MV-4-11 (cell line): ENCODE data around the gene ZDHHC24.

ENCODE experiments used
- DNase-seq: peaks from one replicate; lab custom pipeline; 2025; lab: John Stamatoyannopoulos, UW

ZDHHC24 gene

GRCh38 chr11:66497206-66497605, 48.6 kb downstream of the ZDHHC24 start:
- no peak for DNase-seq

GRCh38 chr11:66495401-66495854, 50.4 kb downstream of the ZDHHC24 start:
- DNase-seq: no peak

GRCh38 chr11:66494935-66495334, 50.9 kb downstream of the ZDHHC24 start:
- no peak for DNase-seq

- DNase-seq: no peak
Measured at GRCh38 chr11:66494458-66494857, 51.4 kb downstream of the ZDHHC24 start.

- no peak for DNase-seq
Measured at GRCh38 chr11:66493130-66493529, 52.7 kb downstream of the ZDHHC24 start.

- no peak for DNase-seq
Measured at GRCh38 chr11:66492161-66492865, 53.5 kb downstream of the ZDHHC24 start.

GRCh38 chr11:66491315-66491935, 54.4 kb downstream of the ZDHHC24 start:
- no peak for DNase-seq

GRCh38 chr11:66489636-66490035, 56.2 kb downstream of the ZDHHC24 start:
- no peak for DNase-seq

GRCh38 chr11:66488957-66489356, 56.9 kb downstream of the ZDHHC24 start:
- no peak for DNase-seq

- no peak for DNase-seq
Measured at GRCh38 chr11:66484806-66485380, 61.0 kb downstream of the ZDHHC24 start.

- peak; percentile 96 for DNase-seq
Measured at GRCh38 chr11:66480117-66480938, 65.5 kb downstream of the ZDHHC24 start, which contains the start of gene DPP3. Gene DPP3, plus strand, starts transcription at chr11:66480434. Its CDS starts 1,767 bp downstream, at chr11:66482201.

- DNase-seq: no peak
Measured at GRCh38 chr11:66479394-66480116, 66.3 kb downstream of the ZDHHC24 start.

GRCh38 chr11:66478729-66479393, 67.0 kb downstream of the ZDHHC24 start:
- DNase-seq: no peak

GRCh38 chr11:66477263-66478201, 68.3 kb downstream of the ZDHHC24 start:
- no peak for DNase-seq

- DNase-seq: no peak
Measured at GRCh38 chr11:66476841-66477251, 69.0 kb downstream of the ZDHHC24 start.

- DNase-seq: no peak
Measured at GRCh38 chr11:66476173-66476840, 69.5 kb downstream of the ZDHHC24 start.

GRCh38 chr11:66475349-66476172, 70.3 kb downstream of the ZDHHC24 start:
- DNase-seq: no peak
